IPS-15b (cell line): ENCODE measurements around the gene GPR107.
"Not testable (repeated sequence)": the region's sequence is repeated elsewhere in the genome, so short reads cannot be mapped to it uniquely, and the experiment has no call there.

Source experiments
- H3K27me3 ChIP-seq: one replicate; pipeline ENCODE4 v1.6.1; 2013; ENCODE audit warnings: low read length; ENCODE audit not compliant: control insufficient read depth, insufficient read depth
- H3K36me3 ChIP-seq: one replicate; pipeline ENCODE4 v1.6.1; 2013; ENCODE audit warnings: low read length; ENCODE audit not compliant: control insufficient read depth, insufficient read depth
- H3K4me1 ChIP-seq: one replicate; pipeline ENCODE4 v1.6.1; 2013; ENCODE audit warnings: mild to moderate bottlenecking, low read length; ENCODE audit not compliant: control insufficient read depth, insufficient read depth
- H3K4me3 ChIP-seq: one replicate; pipeline ENCODE4 v1.5.1; 2013; ENCODE audit warnings: low read depth, low read length
- H3K9ac ChIP-seq: one replicate; pipeline ENCODE4 v1.6.1; 2013; ENCODE audit warnings: low read depth, mild to moderate bottlenecking, low read length
- H3K9me3 ChIP-seq: one replicate; pipeline ENCODE4 v1.6.1; 2013; ENCODE audit warnings: mild to moderate bottlenecking, low read length; ENCODE audit not compliant: control insufficient read depth, insufficient read depth

Gene GPR107

GRCh38 chr9:130020618-130021017 lies 33.1 kb upstream of the GPR107 start:
- Histone ChIP-seq H3K36me3 (no peaks in the 10 kb centered on the region), H3K4me3 (no peak overlapping the region), H3K27me3 (no peaks in the 10 kb centered on the region), H3K9me3 (no peaks in the 10 kb centered on the region), H3K9ac (no peak overlapping the region), H3K4me1 (no peaks in the 10 kb centered on the region)

GRCh38 chr9:130021123-130021522 lies 32.6 kb upstream of the GPR107 start:
- Histone ChIP-seq H3K4me1 (no peaks in the 10 kb centered on the region), H3K27me3 (no peaks in the 10 kb centered on the region), H3K9me3 (no peaks in the 10 kb centered on the region), H3K36me3 (no peaks in the 10 kb centered on the region), H3K4me3 (no peak overlapping the region), H3K9ac (no peak overlapping the region)

GRCh38 chr9:130021842-130022241 lies 31.9 kb upstream of the GPR107 start:
- not testable (repeated sequence) for H3K36me3 ChIP-seq, H3K9ac ChIP-seq, H3K27me3 ChIP-seq, H3K4me3 ChIP-seq, H3K4me1 ChIP-seq, H3K9me3 ChIP-seq

GRCh38 chr9:130022566-130023143 lies 31.1 kb upstream of the GPR107 start:
- Histone ChIP-seq H3K27me3 (no peaks in the 10 kb centered on the region), H3K4me1 (no peaks in the 10 kb centered on the region), H3K36me3 (no peaks in the 10 kb centered on the region), H3K9me3 (no peaks in the 10 kb centered on the region), H3K9ac (no peak overlapping the region), H3K4me3 (no peak overlapping the region)

GRCh38 chr9:130023144-130023787 lies 30.4 kb upstream of the GPR107 start:
- Histone ChIP-seq H3K4me1 (no peaks in the 10 kb centered on the region), H3K4me3 (no peak overlapping the region), H3K9ac (no peak overlapping the region), H3K36me3 (no peaks in the 10 kb centered on the region), H3K9me3 (no peaks in the 10 kb centered on the region), H3K27me3 (no peaks in the 10 kb centered on the region)

GRCh38 chr9:130023994-130024596 lies 29.6 kb upstream of the GPR107 start:
- no peaks in the 10 kb centered on the region for H3K9me3 ChIP-seq
- H3K4me3 ChIP-seq, result no peak overlapping the region
- H3K4me1 ChIP-seq, result no peaks in the 10 kb centered on the region
- H3K27me3 ChIP-seq, result no peaks in the 10 kb centered on the region
- no peak overlapping the region for H3K9ac ChIP-seq
- no peaks in the 10 kb centered on the region for H3K36me3 ChIP-seq

- H3K27me3 ChIP-seq, result no peaks in the 10 kb centered on the region
- H3K9ac ChIP-seq, result no peak overlapping the region
- H3K9me3 ChIP-seq, result no peaks in the 10 kb centered on the region
- no peaks in the 10 kb centered on the region for H3K36me3 ChIP-seq
- no peak overlapping the region for H3K4me3 ChIP-seq
- H3K4me1 ChIP-seq, result no peaks in the 10 kb centered on the region
Observed at GRCh38 chr9:130024597-130024994, 29.1 kb upstream of the GPR107 start.

GRCh38 chr9:130026583-130027340 lies 26.9 kb upstream of the GPR107 start:
- Histone ChIP-seq H3K9ac (no peak overlapping the region), H3K4me1 (no peaks in the 10 kb centered on the region), H3K4me3 (no peak overlapping the region)

GRCh38 chr9:130027533-130028365 lies 26.0 kb upstream of the GPR107 start:
- Histone ChIP-seq H3K4me3 (no peak overlapping the region), H3K36me3 (no peaks in the 10 kb centered on the region), H3K9me3 (no peaks in the 10 kb centered on the region), H3K27me3 (no peaks in the 10 kb centered on the region), H3K9ac (no peak overlapping the region), H3K4me1 (no peaks in the 10 kb centered on the region)

More at GRCh38 chr9:130026583-130027340, 26.9 kb upstream of the GPR107 start:
- H3K36me3 ChIP-seq, result no peaks in the 10 kb centered on the region
- no peaks in the 10 kb centered on the region for H3K27me3 ChIP-seq
- H3K9me3 ChIP-seq, result no peaks in the 10 kb centered on the region

- no peaks in the 10 kb centered on the region for H3K36me3 ChIP-seq
- no peaks in the 10 kb centered on the region for H3K27me3 ChIP-seq
- H3K9me3 ChIP-seq, result no peaks in the 10 kb centered on the region
- H3K4me3 ChIP-seq, result no peak overlapping the region
- no peaks in the 10 kb centered on the region for H3K4me1 ChIP-seq
- H3K9ac ChIP-seq, result no peak overlapping the region
Observed at GRCh38 chr9:130028493-130029222, 25.0 kb upstream of the GPR107 start.
